ENCODE measurements around the gene SUGCT.
"Not testable (repeated sequence)": the region's sequence is repeated elsewhere in the genome, so short reads cannot be mapped to it uniquely, and the experiment has no call there.

The SUGCT gene

GRCh38 chr7:40137563-40137962 lies 2.8 kb downstream of the SUGCT start:
- in situ Hi-C loops (cut with HindIII; ENCODE audit: low sequenced_read_pairs) = no loop called here

GRCh38 chr7:40138973-40139372 lies 4.2 kb downstream of the SUGCT start:
- in situ Hi-C loops (cut with HindIII; ENCODE audit: low sequenced_read_pairs) = no loop called here

- in situ Hi-C loops (cut with HindIII; ENCODE audit: low sequenced_read_pairs) = not testable (repeated sequence)
Measured at GRCh38 chr7:40139891-40140290, 5.1 kb downstream of the SUGCT start.

- in situ Hi-C loops (cut with HindIII; ENCODE audit: low sequenced_read_pairs) = not testable (repeated sequence)
Measured at GRCh38 chr7:40141916-40142315, 7.1 kb downstream of the SUGCT start.

- in situ Hi-C loops (cut with HindIII; ENCODE audit: low sequenced_read_pairs) = not testable (repeated sequence)
Measured at GRCh38 chr7:40145596-40146130, 10.9 kb downstream of the SUGCT start.

GRCh38 chr7:40147371-40148246 lies 12.8 kb downstream of the SUGCT start:
- in situ Hi-C loops (cut with HindIII; ENCODE audit: low sequenced_read_pairs) = no loop called here

GRCh38 chr7:40148247-40148580 lies 13.4 kb downstream of the SUGCT start:
- in situ Hi-C loops (cut with HindIII; ENCODE audit: low sequenced_read_pairs) = not testable (repeated sequence)

GRCh38 chr7:40148671-40149070 lies 13.9 kb downstream of the SUGCT start:
- in situ Hi-C loops (cut with HindIII; ENCODE audit: low sequenced_read_pairs) = no loop called here

- in situ Hi-C loops (cut with HindIII; ENCODE audit: low sequenced_read_pairs) = no loop called here
Measured at GRCh38 chr7:40151504-40151903, 16.7 kb downstream of the SUGCT start.

- in situ Hi-C loops (cut with HindIII; ENCODE audit: low sequenced_read_pairs) = no loop called here
Measured at GRCh38 chr7:40156988-40157387, 22.2 kb downstream of the SUGCT start.

- in situ Hi-C loops (cut with HindIII; ENCODE audit: low sequenced_read_pairs) = no loop called here
Measured at GRCh38 chr7:40162516-40162915, 27.7 kb downstream of the SUGCT start.

GRCh38 chr7:40165216-40165615 lies 30.4 kb downstream of the SUGCT start:
- in situ Hi-C loops (cut with HindIII; ENCODE audit: low sequenced_read_pairs) = no loop called here

- in situ Hi-C loops (cut with HindIII; ENCODE audit: low sequenced_read_pairs) = no loop called here
Measured at GRCh38 chr7:40167291-40167690, 32.5 kb downstream of the SUGCT start.

GRCh38 chr7:40168266-40168665 lies 33.5 kb downstream of the SUGCT start:
- in situ Hi-C loops (cut with HindIII; ENCODE audit: low sequenced_read_pairs) = not testable (repeated sequence)

GRCh38 chr7:40173121-40173520 lies 38.3 kb downstream of the SUGCT start:
- in situ Hi-C loops (cut with HindIII; ENCODE audit: low sequenced_read_pairs) = not testable (repeated sequence)

- in situ Hi-C loops (cut with HindIII; ENCODE audit: low sequenced_read_pairs) = not testable (repeated sequence)
Measured at GRCh38 chr7:40175256-40175655, 40.5 kb downstream of the SUGCT start.

- in situ Hi-C loops (cut with HindIII; ENCODE audit: low sequenced_read_pairs) = no loop called here
Measured at GRCh38 chr7:40175725-40176510, 41.1 kb downstream of the SUGCT start.

GRCh38 chr7:40177071-40177470 lies 42.3 kb downstream of the SUGCT start:
- in situ Hi-C loops (cut with HindIII; ENCODE audit: low sequenced_read_pairs) = no loop called here

- in situ Hi-C loops (cut with HindIII; ENCODE audit: low sequenced_read_pairs) = no loop called here
Measured at GRCh38 chr7:40182452-40182851, 47.6 kb downstream of the SUGCT start.

- in situ Hi-C loops (cut with HindIII; ENCODE audit: low sequenced_read_pairs) = no loop called here
Measured at GRCh38 chr7:40186586-40186985, 51.8 kb downstream of the SUGCT start.

- in situ Hi-C loops (cut with HindIII; ENCODE audit: low sequenced_read_pairs) = no loop called here
Measured at GRCh38 chr7:40192036-40192435, 57.2 kb downstream of the SUGCT start.

GRCh38 chr7:40194745-40195144 lies 59.9 kb downstream of the SUGCT start:
- in situ Hi-C loops (cut with HindIII; ENCODE audit: low sequenced_read_pairs) = no loop called here

All from endothelial cell of hepatic sinusoid (primary cell).